ENCODE data around the gene SMAD6.

Gene SMAD6

GRCh38 chr15:66700412-66700801 is 1.6 kb upstream of the SMAD6 start:
- DNase-seq (ENCODE audit: low read depth), result peak; percentile 20
- peak overlapping the region; percentile 78 for H3K4me3 ChIP-seq (ENCODE audit: low read depth, low read length)
- no peak for TF ChIP-seq CTCF (IDR thresholded peaks at IDR 0.05; ENCODE audit: insufficient read depth, low read depth, low read length, missing control alignments)

- peak overlapping the region; percentile 78 for H3K4me3 ChIP-seq (ENCODE audit: low read depth, low read length)
These were observed 1.1 kb upstream of the SMAD6 start for GRCh38 chr15:66700802-66701421.

GRCh38 chr15:66701422-66702034 is 508 bp upstream of the SMAD6 start:
- peak; percentile 46 for DNase-seq (ENCODE audit: low read depth)
- no peak for TF ChIP-seq CTCF (IDR thresholded peaks at IDR 0.05; ENCODE audit: insufficient read depth, low read depth, low read length, missing control alignments)
- H3K4me3 ChIP-seq (ENCODE audit: low read depth, low read length), result peak overlapping the region; percentile 70

More at GRCh38 chr15:66700802-66701421, 1.1 kb upstream of the SMAD6 start:
- TF ChIP-seq CTCF (IDR thresholded peaks at IDR 0.05; ENCODE audit: insufficient read depth, low read depth, low read length, missing control alignments), result no peak
- peak; percentile 85 for DNase-seq (ENCODE audit: low read depth)

- peak overlapping the region; percentile 70 for H3K4me3 ChIP-seq (ENCODE audit: low read depth, low read length)
- no peak for TF ChIP-seq CTCF (IDR thresholded peaks at IDR 0.05; ENCODE audit: insufficient read depth, low read depth, low read length, missing control alignments)
- DNase-seq (ENCODE audit: low read depth), result no peak
These were observed 927 bp downstream of the SMAD6 start for GRCh38 chr15:66702787-66703539.

- DNase-seq (ENCODE audit: low read depth), result peak; percentile 37
These were observed 1.5 kb downstream of the SMAD6 start for GRCh38 chr15:66703540-66703941.

More at GRCh38 chr15:66703540-66703941, 1.5 kb downstream of the SMAD6 start:
- 0 out of 2 replicates have a peak overlapping the region, but pooled peaks have one; percentile 2 for H3K4me3 ChIP-seq (ENCODE audit: low read depth, low read length)
- no peak for TF ChIP-seq CTCF (IDR thresholded peaks at IDR 0.05; ENCODE audit: insufficient read depth, low read depth, low read length, missing control alignments)

All from GM12865 (cell line).